GM23338 (cell line): ENCODE measurements around the gene ELOVL6. TPM values are rescaled to one million over a fixed set of nuclear protein-coding genes. Genes with fewer than 3 reads are reported as not detected.

Experiments
- ATAC-seq: fragments of 200-7000 bp; cut with Tn5 transposase; 3 replicates; pipeline ENCODE4 v1.9.1; 2020
- DNase-seq: peaks from one replicate; pipeline ENCODE4 v3.0.0-alpha.2; 2015; ENCODE audit warnings: low spot score
- H2AFZ ChIP-seq: fragments of 200-600 bp; sonication (generic); 2 replicates; pipeline ENCODE4 v1.8.0; 2016; ENCODE audit warnings: antibody characterized with exemption, mild to moderate bottlenecking, moderate library complexity
- H3F3A ChIP-seq: fragments of 200-600 bp; sonication (generic); replicated peaks from 2 replicates; pipeline ENCODE4 v1.8.0; 2017; ENCODE audit warnings: antibody characterized with exemption, mixed run types, low read depth
- H3K27ac ChIP-seq: fragments of 200-600 bp; sonication (generic); 2 replicates; pipeline ENCODE4 v1.6.1; 2016; ENCODE audit warnings: low read depth
- H3K27me3 ChIP-seq: fragments of 200-600 bp; sonication (generic); 2 replicates; pipeline ENCODE4 v1.8.0; 2016; ENCODE audit warnings: mild to moderate bottlenecking, mixed run types, moderate library complexity; ENCODE audit not compliant: insufficient read depth
- H3K36me3 ChIP-seq: fragments of 200-600 bp; sonication (generic); 2 replicates; pipeline ENCODE4 v1.8.0; 2016; ENCODE audit warnings: mild to moderate bottlenecking; ENCODE audit not compliant: insufficient read depth
- H3K4me1 ChIP-seq: fragments of 200-600 bp; sonication (generic); 2 replicates; pipeline ENCODE4 v1.8.0; 2016; ENCODE audit warnings: mild to moderate bottlenecking, moderate library complexity; ENCODE audit not compliant: insufficient read depth
- H3K4me2 ChIP-seq: fragments of 200-600 bp; sonication (generic); 2 replicates; pipeline ENCODE4 v1.7.1; 2017; ENCODE audit warnings: mixed run types
- H3K4me3 ChIP-seq: fragments of 200-600 bp; sonication (generic); 2 replicates; pipeline ENCODE4 v1.6.1; 2016; ENCODE audit warnings: mixed run types
- H3K79me2 ChIP-seq: fragments of 200-600 bp; sonication (generic); replicated peaks from 2 replicates; pipeline ENCODE4 v1.8.0; 2017; ENCODE audit warnings: mild to moderate bottlenecking; ENCODE audit not compliant: insufficient read depth
- H3K9me2 ChIP-seq: fragments of 200-600 bp; sonication (generic); 2 replicates; pipeline ENCODE4 v1.8.0; 2017; ENCODE audit not compliant: insufficient read depth
- H4K20me1 ChIP-seq: fragments of 200-600 bp; sonication (generic); replicated peaks from 2 replicates; pipeline ENCODE4 v1.8.0; 2017; ENCODE audit warnings: mild to moderate bottlenecking; ENCODE audit not compliant: insufficient read depth
- H3K27ac Mint-ChIP-seq: 2 replicates; pipeline ENCODE4 v1.8.0; 2020; ENCODE audit warnings: inconsistent platforms, mild to moderate bottlenecking, moderate library complexity, mixed read lengths
- H3K27me3 Mint-ChIP-seq: 3 replicates; pipeline ENCODE4 v1.8.0; 2022; ENCODE audit warnings: low read depth, mild to moderate bottlenecking, moderate library complexity, mixed read lengths, inconsistent platforms; ENCODE audit not compliant: insufficient read depth, poor library complexity
- H3K36me3 Mint-ChIP-seq: 3 replicates; pipeline ENCODE4 v1.8.0; 2021; ENCODE audit warnings: low read depth, mild to moderate bottlenecking, inconsistent platforms, moderate library complexity, mixed read lengths
- H3K4me1 Mint-ChIP-seq: 3 replicates; pipeline ENCODE4 v1.8.0; 2020; ENCODE audit warnings: mild to moderate bottlenecking, inconsistent platforms, mixed read lengths
- H3K4me3 Mint-ChIP-seq: 3 replicates; pipeline ENCODE4 v1.8.0; 2021; ENCODE audit warnings: moderate library complexity, mild to moderate bottlenecking, inconsistent platforms, mixed read lengths
- H3K9me3 Mint-ChIP-seq: 3 replicates; pipeline ENCODE4 v1.8.0; 2020; ENCODE audit warnings: moderate library complexity, mild to moderate bottlenecking, inconsistent platforms, mixed read lengths
- EZH2 ChIP-seq: fragments of 200-600 bp; sonication (generic); IDR thresholded peaks from one replicate; pipeline ENCODE4 v1.8.0; 2017; ENCODE audit warnings: antibody characterized with exemption, mild to moderate bottlenecking, low read depth; ENCODE audit not compliant: unreplicated experiment
- JUNB ChIP-seq: IDR thresholded peaks from one replicate; pipeline ENCODE4 v1.6.1; 2016; ENCODE audit warnings: antibody characterized with exemption; ENCODE audit not compliant: unreplicated experiment
- NANOG ChIP-seq: IDR thresholded peaks from 2 replicates; pipeline ENCODE4 v1.6.1; 2016; ENCODE audit warnings: antibody characterized with exemption, borderline replicate concordance
- STAT1 ChIP-seq: IDR thresholded peaks from one replicate; pipeline ENCODE4 v1.6.1; 2016; ENCODE audit warnings: antibody characterized with exemption; ENCODE audit not compliant: unreplicated experiment
- ZNF114 ChIP-seq: fragments of 250-450 bp; sonication (Bioruptor Pico); IDR thresholded peaks from 2 replicates; pipeline ENCODE4 v1.5.0; 2020; ENCODE audit warnings: mild to moderate bottlenecking, moderate library complexity
- ZNF331 ChIP-seq: fragments of 250-450 bp; sonication (Bioruptor Pico); IDR thresholded peaks from 2 replicates; pipeline ENCODE4 v1.5.0; 2020; ENCODE audit warnings: low read depth, mild to moderate bottlenecking, moderate library complexity
- polyA plus RNA-seq: library from polyadenylated mRNA; unstranded; fragments of >200 nt; fragmentation: Nextera tagmentation; extraction: Ambion mirVana; gene quantifications from 2 replicates; pipeline ENCODE4 v1.2.1, GENCODE V29; 2016
- total RNA-seq: library from RNA; depleted of rRNA; stranded (reverse); fragments of >200 nt; shearing (Covaris generic); gene quantifications from 2 replicates; pipeline ENCODE4 v1.2.3, GENCODE V29; 2014
- TF ChIP-seq, protein P1 (sequence below), 2 experiments: fragments of 200-600 bp in 1 of 2; sonication (generic) in 1 of 2; conservative IDR thresholded peaks; 2 replicates each; pipeline versions ENCODE4 v1.5.1 to v1.6.1; 2016 to 2017; ENCODE audit warnings: antibody characterized with exemption in 2 of 2, low read depth in 2 of 2, mild to moderate bottlenecking in 2 of 2, moderate library complexity in 1 of 2
- TF ChIP-seq, protein P2 (sequence below): IDR thresholded peaks from one replicate; pipeline ENCODE4 v1.6.1; 2018; ENCODE audit warnings: antibody characterized with exemption; ENCODE audit not compliant: unreplicated experiment
- TF ChIP-seq, protein P3 (sequence below): fragments of 250-450 bp; sonication (Bioruptor Pico); IDR thresholded peaks from 2 replicates; pipeline ENCODE4 v1.5.0; 2020; ENCODE audit warnings: mild to moderate bottlenecking, moderate library complexity

Gene ELOVL6
- total and polyA plus RNA-seq, 2 experiments from 2014 or later: 82.7 to 89.5 TPM

DNA sequence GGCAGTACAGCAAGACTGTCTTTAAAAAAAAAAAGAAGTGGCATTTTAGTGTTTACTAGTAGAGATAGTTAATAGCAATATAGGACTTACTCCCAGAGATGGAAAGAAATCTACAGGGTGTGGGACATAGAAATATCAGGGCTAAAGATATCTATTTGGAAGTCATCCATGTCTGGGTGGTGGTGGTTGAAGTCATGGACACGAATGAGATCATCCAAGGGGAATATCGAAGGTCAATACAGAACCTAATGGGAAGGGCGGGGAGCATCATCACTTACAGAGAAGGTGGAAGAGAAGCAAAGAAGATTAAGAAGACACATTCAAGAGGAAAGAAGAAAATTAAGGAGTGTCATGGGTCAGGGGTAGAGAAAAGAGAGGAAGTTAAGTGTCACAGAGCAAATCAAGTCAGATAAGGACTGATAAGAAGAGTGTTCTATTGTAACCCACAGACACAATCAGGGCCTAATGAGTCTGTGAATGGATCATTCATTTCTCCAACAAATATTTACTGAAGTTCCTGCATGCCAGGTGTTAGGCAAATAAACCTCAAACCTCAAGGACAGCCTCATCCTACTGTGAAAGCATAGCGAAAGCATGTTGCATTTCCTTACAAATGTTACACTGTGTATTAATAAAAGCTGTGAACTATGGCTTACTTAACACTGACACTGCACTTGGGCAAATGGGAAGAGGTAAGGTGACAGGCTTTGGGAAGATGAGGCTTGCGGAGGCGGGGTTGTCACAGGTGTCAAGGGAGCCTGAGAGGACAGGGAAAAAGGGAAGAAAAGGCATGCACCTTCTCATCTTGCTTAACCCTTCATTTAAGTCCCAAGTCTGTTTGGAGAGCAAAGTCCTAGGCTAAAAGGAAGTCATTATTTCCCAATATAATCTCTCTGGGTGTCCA, 65.3 kb downstream of the ELOVL6 start:
- TF ChIP-seq EZH2 (no peak), STAT1 (no peak), NANOG (no peak)
- DNase-seq: no peak
- Histone ChIP-seq H3K79me2 (peaks cover 87% of the 10 kb centered on the region), H3K4me3 (no peak overlapping the region), H3K9me2 (no peaks in the 10 kb centered on the region), H3K27me3 (no peaks in the 10 kb centered on the region), H3K4me2 (no peak overlapping the region), H4K20me1 (peaks cover 28% of the 10 kb centered on the region), H3F3A (no peaks in the 10 kb centered on the region), H3K4me1 (no peaks in the 10 kb centered on the region), H2AFZ (no peak overlapping the region), H3K36me3 (no peaks in the 10 kb centered on the region; the same call in 1 of the 2 replicates), H3K27ac (no peak overlapping the region)
- no peak for ATAC-seq
- H3K4me3 Mint-ChIP-seq: no peak overlapping the region
- H3K27ac Mint-ChIP-seq: no peak overlapping the region; the same call in none of the 2 replicates
- peaks cover 6% of the 10 kb centered on the region for H3K36me3 Mint-ChIP-seq
- peaks cover 1% of the 10 kb centered on the region for H3K27me3 Mint-ChIP-seq
- H3K9me3 Mint-ChIP-seq: no peaks in the 10 kb centered on the region
- H3K4me1 Mint-ChIP-seq: peaks cover 33% of the 10 kb centered on the region

DNA sequence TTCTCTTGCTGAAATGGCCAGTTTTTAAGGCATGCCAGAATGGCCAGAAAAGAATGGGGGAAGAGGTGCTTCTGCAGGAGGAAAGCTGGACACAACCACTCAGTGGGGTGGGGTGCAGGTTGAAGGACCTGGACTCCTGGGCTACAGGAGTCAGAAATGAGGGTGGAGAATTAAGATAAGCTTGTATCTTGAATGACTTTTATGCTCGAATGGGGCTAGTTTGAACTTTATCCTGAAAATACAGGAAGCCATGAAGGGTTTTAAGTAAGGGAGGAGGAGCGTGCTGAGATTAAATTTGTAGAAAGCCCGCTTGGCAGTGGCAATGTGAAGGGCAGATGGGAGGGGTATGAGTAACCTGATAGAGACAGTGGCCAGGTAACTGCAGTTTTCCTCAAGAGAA, 66.5 kb downstream of the ELOVL6 start:
- no peak overlapping the region; the same call in 1 of the 2 replicates for H3K27ac Mint-ChIP-seq
- no peaks in the 10 kb centered on the region; the same call in 1 of the 2 replicates for H3K36me3 ChIP-seq
- peaks cover 1% of the 10 kb centered on the region for H3K27me3 Mint-ChIP-seq
- no peak overlapping the region for H3K27ac ChIP-seq
- H3K4me1 Mint-ChIP-seq: peaks cover 33% of the 10 kb centered on the region
- H4K20me1 ChIP-seq: peaks cover 29% of the 10 kb centered on the region
- H3K9me3 Mint-ChIP-seq: no peaks in the 10 kb centered on the region
- H3K4me3 ChIP-seq: no peak overlapping the region
- no peaks in the 10 kb centered on the region for H3F3A ChIP-seq
- no peak overlapping the region for H3K4me2 ChIP-seq
- H2AFZ ChIP-seq: no peak overlapping the region
- no peaks in the 10 kb centered on the region for H3K27me3 ChIP-seq
- no peaks in the 10 kb centered on the region for H3K4me1 ChIP-seq
- peaks cover 91% of the 10 kb centered on the region for H3K79me2 ChIP-seq
- ATAC-seq (no peak), DNase-seq (no peak)
- no peak overlapping the region for H3K4me3 Mint-ChIP-seq
- peaks cover 9% of the 10 kb centered on the region for H3K36me3 Mint-ChIP-seq
- no peaks in the 10 kb centered on the region for H3K9me2 ChIP-seq
- TF ChIP-seq STAT1 (no peak), ZNF331 (CRISPR knock-in tag) (no peak), NANOG (no peak), ZNF114 (CRISPR knock-in tag) (no peak), JUNB (no peak)
- TF ChIP-seq, protein P1, sequence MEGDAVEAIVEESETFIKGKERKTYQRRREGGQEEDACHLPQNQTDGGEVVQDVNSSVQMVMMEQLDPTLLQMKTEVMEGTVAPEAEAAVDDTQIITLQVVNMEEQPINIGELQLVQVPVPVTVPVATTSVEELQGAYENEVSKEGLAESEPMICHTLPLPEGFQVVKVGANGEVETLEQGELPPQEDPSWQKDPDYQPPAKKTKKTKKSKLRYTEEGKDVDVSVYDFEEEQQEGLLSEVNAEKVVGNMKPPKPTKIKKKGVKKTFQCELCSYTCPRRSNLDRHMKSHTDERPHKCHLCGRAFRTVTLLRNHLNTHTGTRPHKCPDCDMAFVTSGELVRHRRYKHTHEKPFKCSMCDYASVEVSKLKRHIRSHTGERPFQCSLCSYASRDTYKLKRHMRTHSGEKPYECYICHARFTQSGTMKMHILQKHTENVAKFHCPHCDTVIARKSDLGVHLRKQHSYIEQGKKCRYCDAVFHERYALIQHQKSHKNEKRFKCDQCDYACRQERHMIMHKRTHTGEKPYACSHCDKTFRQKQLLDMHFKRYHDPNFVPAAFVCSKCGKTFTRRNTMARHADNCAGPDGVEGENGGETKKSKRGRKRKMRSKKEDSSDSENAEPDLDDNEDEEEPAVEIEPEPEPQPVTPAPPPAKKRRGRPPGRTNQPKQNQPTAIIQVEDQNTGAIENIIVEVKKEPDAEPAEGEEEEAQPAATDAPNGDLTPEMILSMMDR (conservative IDR thresholded peaks at IDR 0.05; ENCODE audit: low read depth in 2 of 2): no peak
- TF ChIP-seq, protein P2, sequence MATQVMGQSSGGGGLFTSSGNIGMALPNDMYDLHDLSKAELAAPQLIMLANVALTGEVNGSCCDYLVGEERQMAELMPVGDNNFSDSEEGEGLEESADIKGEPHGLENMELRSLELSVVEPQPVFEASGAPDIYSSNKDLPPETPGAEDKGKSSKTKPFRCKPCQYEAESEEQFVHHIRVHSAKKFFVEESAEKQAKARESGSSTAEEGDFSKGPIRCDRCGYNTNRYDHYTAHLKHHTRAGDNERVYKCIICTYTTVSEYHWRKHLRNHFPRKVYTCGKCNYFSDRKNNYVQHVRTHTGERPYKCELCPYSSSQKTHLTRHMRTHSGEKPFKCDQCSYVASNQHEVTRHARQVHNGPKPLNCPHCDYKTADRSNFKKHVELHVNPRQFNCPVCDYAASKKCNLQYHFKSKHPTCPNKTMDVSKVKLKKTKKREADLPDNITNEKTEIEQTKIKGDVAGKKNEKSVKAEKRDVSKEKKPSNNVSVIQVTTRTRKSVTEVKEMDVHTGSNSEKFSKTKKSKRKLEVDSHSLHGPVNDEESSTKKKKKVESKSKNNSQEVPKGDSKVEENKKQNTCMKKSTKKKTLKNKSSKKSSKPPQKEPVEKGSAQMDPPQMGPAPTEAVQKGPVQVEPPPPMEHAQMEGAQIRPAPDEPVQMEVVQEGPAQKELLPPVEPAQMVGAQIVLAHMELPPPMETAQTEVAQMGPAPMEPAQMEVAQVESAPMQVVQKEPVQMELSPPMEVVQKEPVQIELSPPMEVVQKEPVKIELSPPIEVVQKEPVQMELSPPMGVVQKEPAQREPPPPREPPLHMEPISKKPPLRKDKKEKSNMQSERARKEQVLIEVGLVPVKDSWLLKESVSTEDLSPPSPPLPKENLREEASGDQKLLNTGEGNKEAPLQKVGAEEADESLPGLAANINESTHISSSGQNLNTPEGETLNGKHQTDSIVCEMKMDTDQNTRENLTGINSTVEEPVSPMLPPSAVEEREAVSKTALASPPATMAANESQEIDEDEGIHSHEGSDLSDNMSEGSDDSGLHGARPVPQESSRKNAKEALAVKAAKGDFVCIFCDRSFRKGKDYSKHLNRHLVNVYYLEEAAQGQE: no peak
- TF ChIP-seq, protein P3, sequence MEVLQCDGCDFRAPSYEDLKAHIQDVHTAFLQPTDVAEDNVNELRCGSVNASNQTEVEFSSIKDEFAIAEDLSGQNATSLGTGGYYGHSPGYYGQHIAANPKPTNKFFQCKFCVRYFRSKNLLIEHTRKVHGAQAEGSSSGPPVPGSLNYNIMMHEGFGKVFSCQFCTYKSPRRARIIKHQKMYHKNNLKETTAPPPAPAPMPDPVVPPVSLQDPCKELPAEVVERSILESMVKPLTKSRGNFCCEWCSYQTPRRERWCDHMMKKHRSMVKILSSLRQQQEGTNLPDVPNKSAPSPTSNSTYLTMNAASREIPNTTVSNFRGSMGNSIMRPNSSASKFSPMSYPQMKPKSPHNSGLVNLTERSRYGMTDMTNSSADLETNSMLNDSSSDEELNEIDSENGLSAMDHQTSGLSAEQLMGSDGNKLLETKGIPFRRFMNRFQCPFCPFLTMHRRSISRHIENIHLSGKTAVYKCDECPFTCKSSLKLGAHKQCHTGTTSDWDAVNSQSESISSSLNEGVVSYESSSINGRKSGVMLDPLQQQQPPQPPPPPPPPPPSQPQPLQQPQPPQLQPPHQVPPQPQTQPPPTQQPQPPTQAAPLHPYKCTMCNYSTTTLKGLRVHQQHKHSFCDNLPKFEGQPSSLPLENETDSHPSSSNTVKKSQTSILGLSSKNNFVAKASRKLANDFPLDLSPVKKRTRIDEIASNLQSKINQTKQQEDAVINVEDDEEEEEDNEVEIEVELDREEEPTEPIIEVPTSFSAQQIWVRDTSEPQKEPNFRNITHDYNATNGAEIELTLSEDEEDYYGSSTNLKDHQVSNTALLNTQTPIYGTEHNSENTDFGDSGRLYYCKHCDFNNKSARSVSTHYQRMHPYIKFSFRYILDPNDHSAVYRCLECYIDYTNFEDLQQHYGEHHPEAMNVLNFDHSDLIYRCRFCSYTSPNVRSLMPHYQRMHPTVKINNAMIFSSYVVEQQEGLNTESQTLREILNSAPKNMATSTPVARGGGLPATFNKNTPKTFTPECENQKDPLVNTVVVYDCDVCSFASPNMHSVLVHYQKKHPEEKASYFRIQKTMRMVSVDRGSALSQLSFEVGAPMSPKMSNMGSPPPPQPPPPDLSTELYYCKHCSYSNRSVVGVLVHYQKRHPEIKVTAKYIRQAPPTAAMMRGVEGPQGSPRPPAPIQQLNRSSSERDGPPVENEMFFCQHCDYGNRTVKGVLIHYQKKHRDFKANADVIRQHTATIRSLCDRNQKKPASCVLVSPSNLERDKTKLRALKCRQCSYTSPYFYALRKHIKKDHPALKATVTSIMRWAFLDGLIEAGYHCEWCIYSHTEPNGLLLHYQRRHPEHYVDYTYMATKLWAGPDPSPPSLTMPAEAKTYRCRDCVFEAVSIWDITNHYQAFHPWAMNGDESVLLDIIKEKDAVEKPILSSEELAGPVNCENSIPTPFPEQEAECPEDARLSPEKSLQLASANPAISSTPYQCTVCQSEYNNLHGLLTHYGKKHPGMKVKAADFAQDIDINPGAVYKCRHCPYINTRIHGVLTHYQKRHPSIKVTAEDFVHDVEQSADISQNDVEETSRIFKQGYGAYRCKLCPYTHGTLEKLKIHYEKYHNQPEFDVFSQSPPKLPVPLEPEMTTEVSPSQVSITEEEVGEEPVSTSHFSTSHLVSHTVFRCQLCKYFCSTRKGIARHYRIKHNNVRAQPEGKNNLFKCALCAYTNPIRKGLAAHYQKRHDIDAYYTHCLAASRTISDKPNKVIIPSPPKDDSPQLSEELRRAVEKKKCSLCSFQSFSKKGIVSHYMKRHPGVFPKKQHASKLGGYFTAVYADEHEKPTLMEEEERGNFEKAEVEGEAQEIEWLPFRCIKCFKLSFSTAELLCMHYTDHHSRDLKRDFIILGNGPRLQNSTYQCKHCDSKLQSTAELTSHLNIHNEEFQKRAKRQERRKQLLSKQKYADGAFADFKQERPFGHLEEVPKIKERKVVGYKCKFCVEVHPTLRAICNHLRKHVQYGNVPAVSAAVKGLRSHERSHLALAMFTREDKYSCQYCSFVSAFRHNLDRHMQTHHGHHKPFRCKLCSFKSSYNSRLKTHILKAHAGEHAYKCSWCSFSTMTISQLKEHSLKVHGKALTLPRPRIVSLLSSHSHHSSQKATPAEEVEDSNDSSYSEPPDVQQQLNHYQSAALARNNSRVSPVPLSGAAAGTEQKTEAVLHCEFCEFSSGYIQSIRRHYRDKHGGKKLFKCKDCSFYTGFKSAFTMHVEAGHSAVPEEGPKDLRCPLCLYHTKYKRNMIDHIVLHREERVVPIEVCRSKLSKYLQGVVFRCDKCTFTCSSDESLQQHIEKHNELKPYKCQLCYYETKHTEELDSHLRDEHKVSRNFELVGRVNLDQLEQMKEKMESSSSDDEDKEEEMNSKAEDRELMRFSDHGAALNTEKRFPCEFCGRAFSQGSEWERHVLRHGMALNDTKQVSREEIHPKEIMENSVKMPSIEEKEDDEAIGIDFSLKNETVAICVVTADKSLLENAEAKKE: no peak
